Measurements from ENCODE around the gene SYNDIG1. TPM values are rescaled to one million over a fixed set of nuclear protein-coding genes. Genes with fewer than 3 reads are reported as not detected.

Gene SYNDIG1
- total RNA-seq, 6 donors from 2014 or later: 0.30 to 0.37 (median 0.34) TPM; not detected in 3

DNA sequence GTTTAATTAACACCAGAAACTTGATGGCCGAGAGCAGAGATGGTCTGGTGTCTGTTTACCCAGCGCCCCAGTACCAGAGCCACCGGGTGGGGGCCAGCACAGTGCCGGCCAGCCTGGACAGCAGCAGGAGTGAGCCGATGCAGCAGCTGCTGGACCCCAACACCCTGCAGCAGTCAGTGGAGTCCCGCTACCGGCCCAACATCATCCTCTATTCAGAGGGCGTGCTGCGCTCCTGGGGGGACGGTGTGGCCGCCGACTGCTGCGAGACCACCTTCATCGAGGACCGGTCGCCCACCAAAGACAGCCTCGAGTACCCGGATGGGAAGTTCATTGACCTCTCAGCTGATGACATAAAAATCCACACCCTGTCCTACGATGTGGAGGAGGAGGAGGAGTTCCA is 73.7 kb downstream of the SYNDIG1 start:
- peaks cover 0 to 8% (median 2%) of the 10 kb centered on the region in 4 donors for H3K9me3 ChIP-seq
- H3K27me3 ChIP-seq: no peaks in the 10 kb centered on the region
- no peak for TF ChIP-seq EP300 (IDR thresholded peaks at IDR 0.05)
- TF ChIP-seq, protein P1, sequence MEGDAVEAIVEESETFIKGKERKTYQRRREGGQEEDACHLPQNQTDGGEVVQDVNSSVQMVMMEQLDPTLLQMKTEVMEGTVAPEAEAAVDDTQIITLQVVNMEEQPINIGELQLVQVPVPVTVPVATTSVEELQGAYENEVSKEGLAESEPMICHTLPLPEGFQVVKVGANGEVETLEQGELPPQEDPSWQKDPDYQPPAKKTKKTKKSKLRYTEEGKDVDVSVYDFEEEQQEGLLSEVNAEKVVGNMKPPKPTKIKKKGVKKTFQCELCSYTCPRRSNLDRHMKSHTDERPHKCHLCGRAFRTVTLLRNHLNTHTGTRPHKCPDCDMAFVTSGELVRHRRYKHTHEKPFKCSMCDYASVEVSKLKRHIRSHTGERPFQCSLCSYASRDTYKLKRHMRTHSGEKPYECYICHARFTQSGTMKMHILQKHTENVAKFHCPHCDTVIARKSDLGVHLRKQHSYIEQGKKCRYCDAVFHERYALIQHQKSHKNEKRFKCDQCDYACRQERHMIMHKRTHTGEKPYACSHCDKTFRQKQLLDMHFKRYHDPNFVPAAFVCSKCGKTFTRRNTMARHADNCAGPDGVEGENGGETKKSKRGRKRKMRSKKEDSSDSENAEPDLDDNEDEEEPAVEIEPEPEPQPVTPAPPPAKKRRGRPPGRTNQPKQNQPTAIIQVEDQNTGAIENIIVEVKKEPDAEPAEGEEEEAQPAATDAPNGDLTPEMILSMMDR (IDR thresholded peaks at IDR 0.05): no peak
- TF ChIP-seq POLR2A (IDR thresholded peaks at IDR 0.05): no peak
- no peak for TF ChIP-seq POLR2AphosphoS5 (IDR thresholded peaks at IDR 0.05)
- H3K4me1 ChIP-seq: no peaks in the 10 kb centered on the region
- ATAC-seq (ENCODE audit: low FRiP score in 2 of 2) (peak in 1 of 2 donors; percentile 34), DNase-seq (peak in 1 of 2 donors; percentile 59)
- H3K36me3 ChIP-seq: no peaks in the 10 kb centered on the region
- WGBS, 2 donors: 89 to 91% methylated on average over 8 to 19 of the region's 19 CpGs
- no peak overlapping the region for H3K4me3 ChIP-seq
- no peak overlapping the region for H3K27ac ChIP-seq

DNA sequence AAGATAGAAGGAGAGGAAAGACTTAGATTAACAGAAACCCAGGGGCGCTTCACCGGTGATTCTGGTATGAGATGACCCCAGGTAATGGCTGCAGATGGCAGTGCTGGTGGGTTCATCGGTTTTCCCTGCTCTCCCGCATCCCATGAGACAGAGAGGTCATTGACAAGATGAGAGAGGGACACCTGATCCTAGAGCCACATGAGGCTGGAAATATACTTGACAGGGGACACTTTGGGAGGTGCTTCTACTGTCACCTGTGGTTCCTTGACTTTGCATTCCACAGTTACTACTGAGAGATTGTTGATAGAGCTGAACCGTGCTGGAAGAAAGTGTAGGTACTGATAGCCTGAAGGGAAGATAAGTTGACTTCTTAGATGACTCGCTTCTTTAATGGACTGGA is 74.3 kb downstream of the SYNDIG1 start:
- Histone ChIP-seq H3K4me3 (no peak overlapping the region), H3K9me3 (peaks cover 0 to 8% (median 2%) of the 10 kb centered on the region in 4 donors), H3K4me1 (no peaks in the 10 kb centered on the region), H3K27ac (no peak overlapping the region), H3K27me3 (no peaks in the 10 kb centered on the region), H3K36me3 (no peaks in the 10 kb centered on the region)
- ATAC-seq (ENCODE audit: low FRiP score in 2 of 2) (no peak), DNase-seq (no peak)
- no peak for TF ChIP-seq EP300 (IDR thresholded peaks at IDR 0.05)
- no peak for TF ChIP-seq POLR2A (IDR thresholded peaks at IDR 0.05)
- TF ChIP-seq, protein P1 (IDR thresholded peaks at IDR 0.05): no peak
- TF ChIP-seq POLR2AphosphoS5 (IDR thresholded peaks at IDR 0.05): no peak
- WGBS, 2 donors: 81 to 86% methylated on average over 6 of the region's 6 CpGs

DNA sequence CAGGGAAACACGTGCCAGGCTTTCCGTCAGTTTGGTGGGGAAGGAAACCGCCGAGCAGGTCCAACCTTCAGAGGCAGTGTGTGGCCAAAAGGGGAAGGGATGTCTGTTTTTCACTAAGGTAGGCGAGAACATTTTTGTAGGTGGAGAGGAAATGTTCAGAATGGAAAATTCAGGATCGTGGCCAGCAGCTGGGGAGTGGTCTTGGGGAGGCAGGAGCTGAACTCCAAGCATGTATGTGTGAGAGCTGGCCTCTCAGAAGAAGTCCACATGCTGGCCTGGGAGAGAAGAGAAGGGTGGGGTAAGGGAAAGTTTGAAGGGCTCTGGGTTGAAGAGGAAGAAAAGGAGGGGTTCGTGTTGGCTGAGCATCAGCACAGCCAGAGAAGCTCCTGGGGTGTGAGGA is 74.9 kb downstream of the SYNDIG1 start:
- WGBS, 2 donors: 63 to 69% methylated on average over 6 to 7 of the region's 7 CpGs
- no peak overlapping the region for H3K4me3 ChIP-seq
- ATAC-seq (ENCODE audit: low FRiP score in 2 of 2) (no peak), DNase-seq (no peak)
- no peaks in the 10 kb centered on the region for H3K27me3 ChIP-seq
- H3K27ac ChIP-seq: no peak overlapping the region
- no peaks in the 10 kb centered on the region for H3K4me1 ChIP-seq
- H3K9me3 ChIP-seq: peaks cover 0 to 8% (median 2%) of the 10 kb centered on the region in 4 donors
- no peaks in the 10 kb centered on the region for H3K36me3 ChIP-seq
- TF ChIP-seq EP300 (IDR thresholded peaks at IDR 0.05) (no peak), POLR2AphosphoS5 (IDR thresholded peaks at IDR 0.05) (no peak), POLR2A (IDR thresholded peaks at IDR 0.05) (no peak)
- TF ChIP-seq, protein P1 (IDR thresholded peaks at IDR 0.05): no peak

DNA sequence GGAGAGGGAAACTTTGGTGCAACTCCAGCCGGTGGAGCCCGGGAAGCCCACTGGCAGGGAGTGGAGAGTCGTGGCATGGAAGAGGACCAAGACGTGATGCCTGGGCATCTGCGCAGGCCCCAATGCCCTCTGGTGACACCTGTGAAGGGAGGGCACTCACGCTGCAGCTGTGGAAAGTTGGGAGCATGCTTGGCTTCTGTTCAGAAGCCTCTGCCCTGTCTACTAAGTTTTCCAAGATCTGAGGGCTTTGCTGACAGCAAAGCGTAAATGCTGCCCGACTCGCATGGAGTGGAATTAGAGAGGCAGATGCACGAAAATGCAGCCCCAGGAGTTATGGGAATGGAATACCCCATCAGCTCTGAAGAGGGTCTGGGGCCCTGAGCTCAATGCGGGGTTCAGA is 75.7 kb downstream of the SYNDIG1 start:
- H3K9me3 ChIP-seq: peaks cover 0 to 8% (median 2%) of the 10 kb centered on the region in 4 donors
- DNase-seq: no peak
- no peaks in the 10 kb centered on the region for H3K27me3 ChIP-seq
- no peak overlapping the region for H3K27ac ChIP-seq
- TF ChIP-seq EP300 (IDR thresholded peaks at IDR 0.05) (no peak), POLR2AphosphoS5 (IDR thresholded peaks at IDR 0.05) (no peak), POLR2A (IDR thresholded peaks at IDR 0.05) (no peak)
- TF ChIP-seq, protein P1 (IDR thresholded peaks at IDR 0.05): no peak
- no peak for ATAC-seq (ENCODE audit: low FRiP score in 2 of 2)
- no peak overlapping the region for H3K4me3 ChIP-seq
- no peaks in the 10 kb centered on the region for H3K36me3 ChIP-seq
- WGBS, 2 donors: 86 to 91% methylated on average over 11 of the region's 11 CpGs
- H3K4me1 ChIP-seq: no peaks in the 10 kb centered on the region

DNA sequence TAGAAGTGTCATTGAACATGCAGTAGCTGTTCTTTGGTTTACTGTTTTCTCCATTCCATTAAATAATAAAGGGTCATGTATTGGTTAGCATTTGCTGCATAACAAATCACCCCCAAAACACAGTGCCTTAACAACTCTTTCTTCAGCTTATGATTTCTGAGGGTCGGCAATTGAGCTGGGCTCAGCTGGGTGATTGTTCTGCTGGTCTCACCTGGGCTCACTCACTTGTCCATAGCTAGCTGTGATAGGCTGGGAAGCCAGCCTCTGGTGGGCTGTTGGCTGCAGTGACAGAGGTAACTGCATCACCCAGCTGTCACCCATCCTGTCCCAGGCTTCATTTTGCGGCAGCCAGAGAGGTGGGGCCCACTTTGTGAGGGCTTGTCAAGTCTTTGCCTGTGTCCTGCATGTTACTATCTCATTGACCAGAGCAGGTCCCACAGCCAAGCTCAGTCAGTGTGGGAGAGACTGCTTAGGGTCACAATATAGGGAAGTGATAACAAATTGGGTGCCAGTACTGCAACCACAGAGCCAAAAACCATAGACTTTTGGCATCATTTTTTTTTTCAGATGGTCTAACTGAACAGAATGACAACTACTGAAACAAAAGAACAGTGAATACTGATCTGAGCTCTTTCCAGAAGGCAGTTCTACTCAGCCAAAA is 76.9 kb downstream of the SYNDIG1 start:
- Histone ChIP-seq H3K4me1 (no peaks in the 10 kb centered on the region), H3K27me3 (no peaks in the 10 kb centered on the region), H3K4me3 (no peak overlapping the region), H3K36me3 (no peaks in the 10 kb centered on the region), H3K27ac (no peak overlapping the region), H3K9me3 (peaks cover 0 to 8% (median 0%) of the 10 kb centered on the region in 4 donors)
- TF ChIP-seq, protein P1 (IDR thresholded peaks at IDR 0.05): no peak
- no peak for TF ChIP-seq POLR2AphosphoS5 (IDR thresholded peaks at IDR 0.05)
- no peak for TF ChIP-seq EP300 (IDR thresholded peaks at IDR 0.05)
- TF ChIP-seq POLR2A (IDR thresholded peaks at IDR 0.05): no peak
- WGBS, 2 donors: 91 to 94% methylated on average over 1 to 2 of the region's 2 CpGs
- no peak for ATAC-seq (ENCODE audit: low FRiP score in 2 of 2)
- no peak for DNase-seq
